Endothelial cell of umbilical vein (primary cell): ENCODE measurements around the gene TSC22D1. TPM values are rescaled to one million over a fixed set of nuclear protein-coding genes. Genes with fewer than 3 reads are reported as not detected.

ENCODE experiments used
- BruUV-seq: library from RNA; stranded (reverse); fragments of 400-500 nt; replicated peaks from 2 replicates; lab custom pipeline; 2021; lab: Mats Ljungman, UMichigan
- CTCF ChIA-PET: fragments of 300-600, 350-600 bp; sonication (Branson Sonifier 250); formaldehyde crosslinking; loops from one replicate; lab custom pipeline; 2021; ENCODE audit warnings: antibody characterized with exemption, inconsistent platforms; lab: Charles Lee
- POLR2A ChIA-PET: fragments of 300-600, 350-600 bp; sonication (Branson Sonifier 250); formaldehyde crosslinking; loops from one replicate; lab custom pipeline; 2021; ENCODE audit warnings: antibody characterized with exemption, inconsistent platforms; lab: Charles Lee
- DNase-seq: peaks from one replicate; pipeline ENCODE4 v3.0.0-alpha.2; 2011; ENCODE audit warnings: low read depth, low spot score
- FAIRE-seq: peaks from 2 replicates; lab custom pipeline; 2011; peaks lifted over from hg19 to GRCh38; lab: Jason Lieb, UNC
- H2AFZ ChIP-seq: 2 replicates; pipeline ENCODE4 v1.6.0; 2012; ENCODE audit warnings: low read depth, low read length, control low read depth, inconsistent platforms
- H3K27ac ChIP-seq: 2 replicates; pipeline ENCODE4 v1.5.1; 2011; ENCODE audit warnings: low read depth, mild to moderate bottlenecking, control low read depth, low read length, moderate library complexity; ENCODE audit not compliant: insufficient read depth
- H3K27me3 ChIP-seq, 2 experiments: 2 replicates each; pipeline versions ENCODE4 v1.6.0 to v1.6.1; 2011; ENCODE audit warnings: low read length in 2 of 2, mixed read lengths in 1 of 2; ENCODE audit not compliant: control insufficient read depth in 2 of 2, insufficient read depth in 2 of 2
- H3K36me3 ChIP-seq, 2 experiments: 2 replicates in 1 of 2; 3 replicates in 1 of 2; pipeline ENCODE4 v1.5.1; 2011; ENCODE audit warnings: low read length in 2 of 2, mild to moderate bottlenecking in 1 of 2, moderate library complexity in 1 of 2; ENCODE audit not compliant: control insufficient read depth in 2 of 2, insufficient read depth in 2 of 2; ENCODE audit errors: extremely low read depth in 1 of 2
- H3K4me1 ChIP-seq: 3 replicates; pipeline ENCODE4 v1.5.1; 2011; ENCODE audit warnings: mild to moderate bottlenecking, low read length; ENCODE audit not compliant: control insufficient read depth, insufficient read depth; ENCODE audit errors: extremely low read depth
- H3K4me2 ChIP-seq: 2 replicates; pipeline ENCODE4 v1.6.1; 2011; ENCODE audit warnings: low read length, control low read depth, mixed read lengths; ENCODE audit not compliant: insufficient read depth
- H3K4me3 ChIP-seq, 3 experiments: fragments of 200-600 bp in 1 of 3; sonication (generic), shearing (Covaris generic) in 1 of 3; replicated peaks in 1 of 3; 2 replicates each; pipeline ENCODE4 v1.5.1; 2011 to 2016; ENCODE audit warnings: control low read depth in 3 of 3, low read length in 3 of 3, mild to moderate bottlenecking in 2 of 3, inconsistent platforms in 1 of 3, low read depth in 1 of 3, moderate library complexity in 1 of 3; ENCODE audit not compliant: insufficient read depth in 1 of 3
- H3K79me2 ChIP-seq: 2 replicates; pipeline ENCODE4 v1.6.0; 2012; ENCODE audit warnings: low read length, inconsistent platforms; ENCODE audit not compliant: control insufficient read depth, insufficient read depth
- H3K9ac ChIP-seq: replicated peaks from 2 replicates; pipeline ENCODE3; 2011; ENCODE audit warnings: low read length, control low read depth; ENCODE audit not compliant: insufficient read depth; ENCODE audit errors: extremely low read depth
- H3K9me1 ChIP-seq: replicated peaks from 3 replicates; pipeline ENCODE4 v1.6.0; 2011; ENCODE audit warnings: mild to moderate bottlenecking, low read length; ENCODE audit not compliant: control insufficient read depth, insufficient read depth; ENCODE audit errors: extremely low read depth
- H3K9me3 ChIP-seq: replicated peaks from 2 replicates; pipeline ENCODE4 v1.5.1; 2012; ENCODE audit warnings: low read length, inconsistent platforms; ENCODE audit not compliant: control insufficient read depth, insufficient read depth
- H4K20me1 ChIP-seq: replicated peaks from 2 replicates; pipeline ENCODE3; 2011; ENCODE audit warnings: mild to moderate bottlenecking, low read length; ENCODE audit not compliant: control insufficient read depth, insufficient read depth; ENCODE audit errors: extremely low read depth
- CTCF ChIP-seq, 2 donors: IDR thresholded peaks; 1 replicate in 1 of 2; 2 replicates in 1 of 2; pipeline ENCODE4 v1.5.1; 2011; ENCODE audit warnings: low read length in 2 of 2, mild to moderate bottlenecking in 2 of 2, moderate library complexity in 2 of 2, control low read depth in 1 of 2, inconsistent platforms in 1 of 2, low read depth in 1 of 2; ENCODE audit not compliant: insufficient read depth in 1 of 2; ENCODE audit errors: extremely low read depth in 1 of 2
- EZH2 ChIP-seq: IDR thresholded peaks from 2 replicates; pipeline ENCODE4 v1.6.1; 2012; ENCODE audit warnings: borderline replicate concordance, low read depth, mild to moderate bottlenecking, moderate library complexity, low read length, inconsistent platforms; ENCODE audit not compliant: severe bottlenecking
- FOS ChIP-seq: IDR thresholded peaks from 2 replicates; pipeline ENCODE4 v1.6.1; 2011; ENCODE audit warnings: mild to moderate bottlenecking, low read length, moderate library complexity, borderline replicate concordance; ENCODE audit not compliant: insufficient read depth
- GATA2 ChIP-seq: IDR thresholded peaks from 2 replicates; pipeline ENCODE4 v1.7.0; 2011; ENCODE audit warnings: low read depth, mild to moderate bottlenecking, moderate library complexity, mixed read lengths, low read length; ENCODE audit not compliant: insufficient read length, insufficient read depth
- JUN ChIP-seq: IDR thresholded peaks from 2 replicates; pipeline ENCODE4 v1.6.1; 2011; ENCODE audit warnings: borderline replicate concordance, low read depth; ENCODE audit not compliant: insufficient read length, insufficient read depth
- MAX ChIP-seq: IDR thresholded peaks from 2 replicates; pipeline ENCODE4 v1.6.1; 2011; ENCODE audit not compliant: insufficient read depth, insufficient read length
- MYC ChIP-seq: IDR thresholded peaks from one replicate; pipeline ENCODE4 v1.6.1; 2011; ENCODE audit warnings: mild to moderate bottlenecking, low read depth, low read length
- POLR2A ChIP-seq: IDR thresholded peaks from 2 replicates; pipeline ENCODE4 v1.6.1; 2012; ENCODE audit warnings: low read depth, mild to moderate bottlenecking, control low read depth, low read length
- POLR2AphosphoS5 ChIP-seq: IDR thresholded peaks from 2 replicates; pipeline ENCODE4 v1.6.1; 2012; ENCODE audit warnings: low read depth, mild to moderate bottlenecking, control low read depth, low read length, moderate library complexity; ENCODE audit not compliant: insufficient read depth
- dilution Hi-C: fragments of 300-500 bp; cut with MboI; formaldehyde crosslinking; loops from one replicate; pipeline ENCODE4 v1.15.0; 2019; ENCODE audit warnings: low sequenced_read_pairs; ENCODE audit not compliant: extremely low pct_ligation_motif_present
- intact Hi-C: fragments of 100-400 bp; cut with micrococcal nuclease; formaldehyde crosslinking; loops from one replicate; pipeline ENCODE4 v1.10.0; 2022
- polyA plus RNA-seq, 4 experiments: library from polyadenylated mRNA; depleted of rRNA in 3 of 4; stranded (reverse) in 3 of 4; unstranded in 1 of 4; fragments of >200 nt; gene quantifications; 2 replicates each; pipeline versions ENCODE4 v1.2.1 to v1.2.3, GENCODE V29; 2011 to 2012; ENCODE audit warnings: missing spikeins in 1 of 4
- total RNA-seq: library from RNA; stranded (reverse); gene quantifications from 2 replicates; pipeline ENCODE4 v1.2.3, GENCODE V29; 2021

The TSC22D1 gene
- total and polyA plus RNA-seq, 2 donors (not counting 3 experiments of a cell fraction or from before 2014, with no cell fraction given) = 47.7 to 51.8 TPM

- Histone ChIP-seq H3K36me3 (no peaks in the 10 kb centered on the region), H3K27ac (no peak overlapping the region), H3K79me2 (no peaks in the 10 kb centered on the region), H3K4me2 (no peak overlapping the region), H3K27me3 (no peaks in the 10 kb centered on the region), H3K9ac (no peak overlapping the region), H3K9me1 (no peaks in the 10 kb centered on the region), H2AFZ (no peak overlapping the region), H3K4me3 (no peak overlapping the region), H4K20me1 (no peaks in the 10 kb centered on the region), H3K4me1 (no peaks in the 10 kb centered on the region), H3K9me3 (no peaks in the 10 kb centered on the region)
- POLR2A ChIA-PET = no interaction called here
- BruUV-seq = no TSS peak
- DNase-seq (no peak), FAIRE-seq (no peak)
- no peak for TF ChIP-seq EZH2
- TF ChIP-seq POLR2A = no peak
- TF ChIP-seq MYC = no peak
- no peak for TF ChIP-seq POLR2AphosphoS5
- no peak for TF ChIP-seq JUN
- TF ChIP-seq MAX = no peak
- TF ChIP-seq FOS = no peak
- no peak for TF ChIP-seq GATA2
- no peak for TF ChIP-seq CTCF (IDR thresholded peaks at IDR 0.05; ENCODE audit: extremely low read depth in 1 of 2, insufficient read depth in 1 of 2, low read depth in 1 of 2, low read length in 2 of 2)
- intact Hi-C loops = no loop called here
- dilution Hi-C loops = no loop called here
- CTCF ChIA-PET = no interaction called here
These were observed 29.1 kb upstream of the TSC22D1 start for GRCh38 chr13:44605275-44605674.
